Prostate gland (tissue), 2 donors: ENCODE measurements around the gene TFAP2A.

Source experiments
- CTCF ChIP-seq, 4 experiments: fragments of 200-600 bp in 2 of 4; fragments of 450-650 bp in 2 of 4; sonication (generic) in 2 of 4; IDR thresholded peaks; 1 replicate in 3 of 4; 2 replicates in 1 of 4; pipeline ENCODE4 v1.5.1; 2016 to 2019; ENCODE audit warnings: antibody characterized with exemption in 4 of 4, mild to moderate bottlenecking in 2 of 4, moderate library complexity in 2 of 4
- POLR2A ChIP-seq: fragments of 450-650 bp; IDR thresholded peaks from one replicate; pipeline ENCODE4 v1.6.1; 2016; ENCODE audit warnings: antibody characterized with exemption, mild to moderate bottlenecking
- POLR2AphosphoS5 ChIP-seq: sonication (generic); formaldehyde crosslinking; IDR thresholded peaks from one replicate; pipeline ENCODE4 v1.6.1; 2017; ENCODE audit warnings: antibody characterized with exemption

- TF ChIP-seq CTCF (IDR thresholded peaks at IDR 0.05) = no peak
- TF ChIP-seq POLR2AphosphoS5 = no peak
- TF ChIP-seq POLR2A = no peak
Measured at GRCh38 chr6:10463040-10463439, 48.2 kb upstream of the TFAP2A start.
